ENCODE data around the gene KRT33B. TPM values are rescaled to one million over a fixed set of nuclear protein-coding genes. Genes with fewer than 3 reads are reported as not detected.
A peak's percentile ranks its signal among the peaks of the same experiment; 100 is the strongest.

Gene KRT33B
- total and polyA plus RNA-seq, 3 experiments from 2014 or later: not detected

- no peak overlapping the region for H3K4me3 Mint-ChIP-seq
- H3K27me3 Mint-ChIP-seq: peaks cover 3 to 15% of the 10 kb centered on the region in 2 donors
- ChIA-PET CTCF (no interaction called here), POLR2A (no interaction called here)
- no peak overlapping the region for H3K4me3 ChIP-seq (ENCODE audit: low read length)
- peaks cover 7 to 14% (median 13%) of the 10 kb centered on the region in 3 donors for H3K4me1 Mint-ChIP-seq
- no peaks in the 10 kb centered on the region for H3K9me3 ChIP-seq (ENCODE audit: low read length)
- no peaks in the 10 kb centered on the region for H3K4me1 ChIP-seq (ENCODE audit: insufficient read depth, low read length)
- H3K27me3 ChIP-seq (ENCODE audit: insufficient read depth, low read length, poor library complexity, severe bottlenecking): no peaks in the 10 kb centered on the region
- no peaks in the 10 kb centered on the region for H3K36me3 ChIP-seq (ENCODE audit: insufficient read depth, low read length)
- DNase-seq: no peak
- H3K36me3 Mint-ChIP-seq: peaks cover 0 to 16% (median 2%) of the 10 kb centered on the region in 3 donors
- peak overlapping the region in 1 of 8 donors; percentile 72 for H3K27ac Mint-ChIP-seq
- H3K27ac ChIP-seq (ENCODE audit: low read depth, low read length): no peak overlapping the region
- H3K9me3 Mint-ChIP-seq: peaks cover 0 to 4% (median 0%) of the 10 kb centered on the region in 5 donors
These were observed 7.9 kb upstream of the KRT33B start for GRCh38 chr17:41377546-41377945.

- H3K4me1 Mint-ChIP-seq: peaks cover 4 to 22% (median 4%) of the 10 kb centered on the region in 3 donors
- H3K4me3 ChIP-seq (ENCODE audit: low read length): no peak overlapping the region
- H3K9me3 Mint-ChIP-seq: no peaks in the 10 kb centered on the region
- no peaks in the 10 kb centered on the region for H3K36me3 ChIP-seq (ENCODE audit: insufficient read depth, low read length)
- no peaks in the 10 kb centered on the region for H3K4me1 ChIP-seq (ENCODE audit: insufficient read depth, low read length)
- POLR2A ChIA-PET: no interaction called here
- no peaks in the 10 kb centered on the region for H3K9me3 ChIP-seq (ENCODE audit: low read length)
- DNase-seq: no peak
- H3K36me3 Mint-ChIP-seq: no peaks in the 10 kb centered on the region
- H3K4me3 Mint-ChIP-seq: no peak overlapping the region
- CTCF ChIA-PET: no interaction called here
- H3K27ac ChIP-seq (ENCODE audit: low read depth, low read length): no peak overlapping the region
- H3K27me3 ChIP-seq (ENCODE audit: insufficient read depth, low read length, poor library complexity, severe bottlenecking): no peaks in the 10 kb centered on the region
- H3K27me3 Mint-ChIP-seq: peaks cover 0 to 4% of the 10 kb centered on the region in 2 donors
- peak overlapping the region in 2 of 8 donors; percentile 23 to 38 for H3K27ac Mint-ChIP-seq
These were observed 590 bp downstream of the KRT33B start for GRCh38 chr17:41369023-41369422.

GRCh38 chr17:41367426-41368075 is 2.1 kb downstream of the KRT33B start:
- no peaks in the 10 kb centered on the region for H3K9me3 Mint-ChIP-seq
- ChIA-PET POLR2A (no interaction called here), CTCF (no interaction called here)

GRCh38 chr17:41366070-41366469 is 3.5 kb downstream of the KRT33B start:
- Histone ChIP-seq H3K27me3 (ENCODE audit: insufficient read depth, low read length, poor library complexity, severe bottlenecking) (no peaks in the 10 kb centered on the region), H3K36me3 (ENCODE audit: insufficient read depth, low read length) (no peaks in the 10 kb centered on the region), H3K9me3 (ENCODE audit: low read length) (no peaks in the 10 kb centered on the region), H3K27ac (ENCODE audit: low read depth, low read length) (no peak overlapping the region), H3K4me1 (ENCODE audit: insufficient read depth, low read length) (no peaks in the 10 kb centered on the region), H3K4me3 (ENCODE audit: low read length) (no peak overlapping the region)
- H3K27me3 Mint-ChIP-seq: peaks cover 1 to 3% of the 10 kb centered on the region in 2 donors
- ChIA-PET POLR2A (no interaction called here), CTCF (no interaction called here)
- DNase-seq: no peak
- peaks cover 4 to 23% (median 4%) of the 10 kb centered on the region in 3 donors for H3K4me1 Mint-ChIP-seq
- H3K36me3 Mint-ChIP-seq: peaks cover 0 to 5% (median 0%) of the 10 kb centered on the region in 3 donors
- H3K27ac Mint-ChIP-seq: no peak overlapping the region
- H3K9me3 Mint-ChIP-seq: no peaks in the 10 kb centered on the region
- no peak overlapping the region for H3K4me3 Mint-ChIP-seq

More at GRCh38 chr17:41367426-41368075, 2.1 kb downstream of the KRT33B start:
- DNase-seq: no peak
- Mint-ChIP-seq H3K27ac (no peak overlapping the region), H3K4me1 (peaks cover 4 to 23% (median 4%) of the 10 kb centered on the region in 3 donors), H3K27me3 (peaks cover 1 to 4% of the 10 kb centered on the region in 2 donors), H3K4me3 (no peak overlapping the region), H3K36me3 (no peaks in the 10 kb centered on the region)
- H3K36me3 ChIP-seq (ENCODE audit: insufficient read depth, low read length): no peaks in the 10 kb centered on the region
- no peaks in the 10 kb centered on the region for H3K4me1 ChIP-seq (ENCODE audit: insufficient read depth, low read length)
- H3K27me3 ChIP-seq (ENCODE audit: insufficient read depth, low read length, poor library complexity, severe bottlenecking): no peaks in the 10 kb centered on the region
- H3K4me3 ChIP-seq (ENCODE audit: low read length): no peak overlapping the region
- H3K9me3 ChIP-seq (ENCODE audit: low read length): no peaks in the 10 kb centered on the region
- no peak overlapping the region for H3K27ac ChIP-seq (ENCODE audit: low read depth, low read length)

- Mint-ChIP-seq H3K36me3 (peaks cover 0 to 5% (median 0%) of the 10 kb centered on the region in 3 donors), H3K27me3 (peaks cover 1 to 3% of the 10 kb centered on the region in 2 donors), H3K27ac (peak overlapping the region in 2 of 8 donors; percentile 14 to 37), H3K4me1 (peaks cover 2 to 15% (median 4%) of the 10 kb centered on the region in 3 donors), H3K9me3 (no peaks in the 10 kb centered on the region), H3K4me3 (no peak overlapping the region)
- Histone ChIP-seq H3K27me3 (ENCODE audit: insufficient read depth, low read length, poor library complexity, severe bottlenecking) (no peaks in the 10 kb centered on the region), H3K36me3 (ENCODE audit: insufficient read depth, low read length) (no peaks in the 10 kb centered on the region), H3K27ac (ENCODE audit: low read depth, low read length) (no peak overlapping the region), H3K4me3 (ENCODE audit: low read length) (no peak overlapping the region), H3K9me3 (ENCODE audit: low read length) (no peaks in the 10 kb centered on the region), H3K4me1 (ENCODE audit: insufficient read depth, low read length) (no peaks in the 10 kb centered on the region)
- CTCF ChIA-PET: no interaction called here
- POLR2A ChIA-PET: no interaction called here
- DNase-seq: no peak
These were observed 5.7 kb downstream of the KRT33B start for GRCh38 chr17:41363881-41364280.

GRCh38 chr17:41360296-41360995 is 9.2 kb downstream of the KRT33B start:
- no peaks in the 10 kb centered on the region for H3K4me1 ChIP-seq (ENCODE audit: insufficient read depth, low read length)
- DNase-seq: no peak
- H3K4me3 Mint-ChIP-seq: no peak overlapping the region
- peaks cover 0 to 4% (median 0%) of the 10 kb centered on the region in 5 donors for H3K9me3 Mint-ChIP-seq
- H3K27ac ChIP-seq (ENCODE audit: low read depth, low read length): no peak overlapping the region
- peaks cover 5 to 10% of the 10 kb centered on the region in 2 donors for H3K27me3 Mint-ChIP-seq
- H3K27ac Mint-ChIP-seq: no peak overlapping the region
- ChIA-PET POLR2A (no interaction called here), CTCF (no interaction called here)
- H3K4me3 ChIP-seq (ENCODE audit: low read length): no peak overlapping the region
- H3K36me3 Mint-ChIP-seq: peaks cover 0 to 16% (median 0%) of the 10 kb centered on the region in 3 donors
- H3K9me3 ChIP-seq (ENCODE audit: low read length): no peaks in the 10 kb centered on the region
- peaks cover 2 to 8% (median 4%) of the 10 kb centered on the region in 3 donors for H3K4me1 Mint-ChIP-seq
- H3K36me3 ChIP-seq (ENCODE audit: insufficient read depth, low read length): no peaks in the 10 kb centered on the region
- no peaks in the 10 kb centered on the region for H3K27me3 ChIP-seq (ENCODE audit: insufficient read depth, low read length, poor library complexity, severe bottlenecking)

GRCh38 chr17:41354536-41354935 is 15.1 kb downstream of the KRT33B start:
- peaks cover 0 to 20% (median 2%) of the 10 kb centered on the region in 3 donors for H3K36me3 Mint-ChIP-seq
- no peaks in the 10 kb centered on the region for H3K9me3 ChIP-seq (ENCODE audit: low read length)
- DNase-seq: no peak
- ChIA-PET CTCF (no interaction called here), POLR2A (no interaction called here)
- H3K27ac Mint-ChIP-seq: no peak overlapping the region
- H3K27me3 ChIP-seq (ENCODE audit: insufficient read depth, low read length, poor library complexity, severe bottlenecking): no peaks in the 10 kb centered on the region
- peaks cover 10 to 23% of the 10 kb centered on the region in 2 donors for H3K27me3 Mint-ChIP-seq
- no peak overlapping the region for H3K4me3 ChIP-seq (ENCODE audit: low read length)
- H3K27ac ChIP-seq (ENCODE audit: low read depth, low read length): no peak overlapping the region
- H3K4me3 Mint-ChIP-seq: no peak overlapping the region
- H3K4me1 ChIP-seq (ENCODE audit: insufficient read depth, low read length): peaks cover 14% of the 10 kb centered on the region
- H3K4me1 Mint-ChIP-seq: peaks cover 13 to 14% (median 13%) of the 10 kb centered on the region in 3 donors
- H3K9me3 Mint-ChIP-seq: peaks cover 0 to 4% (median 0%) of the 10 kb centered on the region in 5 donors
- no peaks in the 10 kb centered on the region for H3K36me3 ChIP-seq (ENCODE audit: insufficient read depth, low read length)

All from CD8-positive, alpha-beta memory T cell (primary cell).